ENCODE measurements around the gene RAD9A. TPM values are rescaled to one million over a fixed set of nuclear protein-coding genes. Genes with fewer than 3 reads are reported as not detected.

The RAD9A gene
- total RNA-seq, 1 experiment from 2014 or later = 20.9 TPM

GRCh38 chr11:67345247-67345919 lies 46.4 kb upstream of the RAD9A start:
- Histone ChIP-seq H2AK5ac (ENCODE audit: insufficient read length, low read length) (no peak overlapping the region), H2AFZ (ENCODE audit: low read length) (no peak overlapping the region), H3K27me3 (ENCODE audit: insufficient read depth, low read length) (no peaks in the 10 kb centered on the region), H3K79me2 (ENCODE audit: insufficient read depth, low read length) (no peaks in the 10 kb centered on the region), H3K9me3 (ENCODE audit: control insufficient read depth, low read depth, low read length) (no peaks in the 10 kb centered on the region), H2BK5ac (ENCODE audit: insufficient read length, low read length) (no peak overlapping the region), H4K8ac (replicated peaks; ENCODE audit: insufficient read length, low read depth, low read length) (no peak overlapping the region), H2BK12ac (ENCODE audit: insufficient read length, low read depth, low read length) (no peak overlapping the region), H3T11ph (ENCODE audit: low read length) (no peak overlapping the region), H2BK15ac (ENCODE audit: low read depth, low read length) (no peak overlapping the region), H3K56ac (ENCODE audit: insufficient read length, low read depth, low read length) (no peak overlapping the region), H2BK120ac (ENCODE audit: low read depth, low read length, poor library complexity, severe bottlenecking) (no peak overlapping the region), H4K91ac (ENCODE audit: insufficient read length, low read depth, low read length) (no peak overlapping the region), H3K4me1 (ENCODE audit: insufficient read depth, low read length) (no peaks in the 10 kb centered on the region), H3K4ac (ENCODE audit: low read depth, low read length) (no peak overlapping the region), H3K79me1 (ENCODE audit: insufficient read depth, low read depth, low read length, poor library complexity, severe bottlenecking) (no peaks in the 10 kb centered on the region), H4K5ac (ENCODE audit: insufficient read length, low read depth, low read length) (no peak overlapping the region), H3K23ac (ENCODE audit: insufficient read length, low read depth, low read length) (no peak overlapping the region), H3K18ac (ENCODE audit: insufficient read length, low read depth, low read length) (no peak overlapping the region), H3K14ac (ENCODE audit: insufficient read depth, low read length) (no peak overlapping the region), H3K23me2 (ENCODE audit: insufficient read length, low read depth, low read length, poor library complexity, severe bottlenecking) (no peaks in the 10 kb centered on the region), H4K20me1 (ENCODE audit: control insufficient read depth, insufficient read depth, insufficient read length) (no peaks in the 10 kb centered on the region), H3K4me2 (ENCODE audit: insufficient read depth, insufficient read length, low read length) (no peak overlapping the region), H3K27ac (ENCODE audit: insufficient read length, low read depth, low read length) (no peak overlapping the region), H2BK20ac (ENCODE audit: low read depth, low read length, poor library complexity, severe bottlenecking) (no peak overlapping the region), H3K9ac (ENCODE audit: extremely low read depth, insufficient read length, low read length) (no peak overlapping the region)
- WGBS (ENCODE audit: extremely low coverage, insufficient read length, low lambda C conversion rate) = no CpG with 5 or more reads among the region's 8 CpGs
- H3K4me3 Mint-ChIP-seq = no peak overlapping the region
- no peaks in the 10 kb centered on the region; a peak in 3 of 5 replicates for H3K9me3 Mint-ChIP-seq
- TF ChIP-seq CTCF (conservative IDR thresholded peaks at IDR 0.05) = no peak
- peaks cover 5 to 11% of the 10 kb centered on the region in 2 experiments for H3K4me1 Mint-ChIP-seq
- H3K36me3 Mint-ChIP-seq (ENCODE audit: insufficient read depth in 1 of 3, low read depth in 3 of 3) = no peaks in the 10 kb centered on the region
- peaks cover 1% of the 10 kb centered on the region; the same call in 1 of the 2 replicates for H3K27me3 Mint-ChIP-seq (ENCODE audit: low read depth)
- no peak for DNase-seq
- no peak overlapping the region for H3K27ac Mint-ChIP-seq

Data from H9 (cell line).